Aorta (tissue), 5 donors: ENCODE measurements around the gene ARPIN. TPM values are rescaled to one million over a fixed set of nuclear protein-coding genes. Genes with fewer than 3 reads are reported as not detected.
A peak's percentile ranks its signal among the peaks of the same experiment; 100 is the strongest.

ENCODE experiments used
- ATAC-seq: fragments of 200-7000 bp; cut with Tn5 transposase; one replicate; pipeline ENCODE4 v1.9.1; 2022; ENCODE audit warnings: moderate library complexity; ENCODE audit not compliant: low FRiP score
- DNase-seq, 2 donors: peaks; one replicate each; pipeline ENCODE4 v3.0.0-alpha.2; 2020
- H3K27ac ChIP-seq, 2 donors: one replicate each; pipeline ENCODE4 v1.5.1; 2013; ENCODE audit warnings: low read length in 2 of 2, mild to moderate bottlenecking in 2 of 2, moderate library complexity in 2 of 2, control low read depth in 1 of 2, inconsistent platforms in 1 of 2, low read depth in 1 of 2
- H3K27me3 ChIP-seq, 2 donors: one replicate each; pipeline ENCODE4 v1.6.1; 2013; ENCODE audit warnings: control low read depth in 1 of 2, low read length in 1 of 2, mild to moderate bottlenecking in 1 of 2, moderate library complexity in 1 of 2; ENCODE audit not compliant: insufficient read depth in 2 of 2, control insufficient read depth in 1 of 2
- H3K36me3 ChIP-seq, 2 donors: one replicate each; pipeline ENCODE4 v1.6.1; 2013; ENCODE audit warnings: control low read depth in 1 of 2, low read length in 1 of 2, mild to moderate bottlenecking in 1 of 2; ENCODE audit not compliant: insufficient read depth in 2 of 2, control insufficient read depth in 1 of 2
- H3K4me1 ChIP-seq, 2 donors: one replicate each; pipeline ENCODE4 v1.6.1; 2013; ENCODE audit warnings: low read length in 2 of 2, control low read depth in 1 of 2, mild to moderate bottlenecking in 1 of 2, moderate library complexity in 1 of 2; ENCODE audit not compliant: insufficient read depth in 2 of 2, control insufficient read depth in 1 of 2
- H3K4me3 ChIP-seq, 2 donors: one replicate each; pipeline ENCODE4 v1.5.1; 2013; ENCODE audit warnings: low read length in 2 of 2, control low read depth in 1 of 2, mild to moderate bottlenecking in 1 of 2
- H3K9me3 ChIP-seq: one replicate; pipeline ENCODE4 v1.6.1; 2013; ENCODE audit warnings: mild to moderate bottlenecking, low read length; ENCODE audit not compliant: control insufficient read depth
- WGBS, 2 donors: extraction: QIAGEN DNeasy Blood & Tissue Kit; methylation state at CpG; one replicate each; pipeline ENCODE4 v1.1.7; 2013; 5-methylcytosine and 5-hydroxymethylcytosine counted together
- intact Hi-C, 2 donors: fragments of 100-400 bp; cut with DNase I; formaldehyde crosslinking; loops; one replicate each; pipeline versions ENCODE4 v1.14.2 to v1.15.0; 2022
- polyA plus RNA-seq, 2 donors: library from polyadenylated mRNA; stranded (reverse); fragments of 200-250 nt; gene quantifications; one replicate each; pipeline ENCODE4 v1.2.3, GENCODE V29; 2013
- total RNA-seq, 2 donors: library from RNA; stranded (reverse); fragmentation: NEBNext Ultra II Directional; extraction: Animal tissue kit (Norgen Biotek cat#: 25700); gene quantifications; one replicate each; pipeline ENCODE4 v1.2.1, GENCODE V29; 2021
- donor health status: healthy with polysubstance abuse.
- donor health status: Bipolar disorder and iron deficiency.
- donor health status: DM: no; HTN: no; CAD: no.
- donor health status: DM: no; HTN: no; CAD: no.
- donor health status: DM: yes; HTN: yes; CAD: no.

ARPIN gene
- total and polyA plus RNA-seq, 4 donors = 9.8 to 35.4 (median 14.7) TPM

DNA sequence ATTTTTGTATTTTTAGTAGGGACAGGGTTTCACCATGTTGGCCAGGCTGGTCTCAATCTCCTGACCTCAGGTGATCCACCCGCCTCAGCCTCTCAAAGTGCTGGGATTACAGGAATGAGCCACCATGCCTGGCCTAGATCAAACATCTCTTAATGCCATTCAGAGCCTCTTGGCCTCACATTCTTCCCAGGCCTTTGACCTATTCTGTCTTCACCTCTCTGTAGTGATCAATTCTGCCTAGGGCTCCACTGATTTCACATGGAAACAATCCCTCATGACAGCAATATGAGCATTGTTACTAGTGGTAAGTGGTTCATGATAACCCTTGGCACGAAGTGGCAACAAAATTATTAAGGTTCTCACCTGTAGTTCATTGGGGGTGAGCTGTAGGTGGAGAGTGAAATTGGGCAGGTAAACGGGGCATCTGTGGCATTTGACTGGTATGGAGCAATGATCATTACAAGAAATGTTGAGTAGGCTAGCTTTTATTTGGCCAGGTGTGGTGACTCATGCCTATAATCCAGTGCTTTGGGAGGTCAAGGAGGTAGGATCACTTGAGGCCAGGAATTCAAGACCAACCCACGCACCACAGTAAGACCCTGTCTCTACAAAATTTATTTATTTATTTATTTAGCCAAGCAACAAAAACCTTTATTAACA, 4.8 kb upstream of the ARPIN start:
- 86 to 88% methylated on average over 4 of the region's 4 CpGs for WGBS, 2 donors
- H3K4me3 ChIP-seq = no peak overlapping the region
- no peak overlapping the region for H3K27ac ChIP-seq
- no peak for DNase-seq
- no peaks in the 10 kb centered on the region for H3K36me3 ChIP-seq
- intact Hi-C loops = no loop called here
- H3K27me3 ChIP-seq = peaks cover 0 to 2% of the 10 kb centered on the region in 2 donors
- no peaks in the 10 kb centered on the region for H3K4me1 ChIP-seq
- ATAC-seq = no peak
- no peaks in the 10 kb centered on the region for H3K9me3 ChIP-seq

DNA sequence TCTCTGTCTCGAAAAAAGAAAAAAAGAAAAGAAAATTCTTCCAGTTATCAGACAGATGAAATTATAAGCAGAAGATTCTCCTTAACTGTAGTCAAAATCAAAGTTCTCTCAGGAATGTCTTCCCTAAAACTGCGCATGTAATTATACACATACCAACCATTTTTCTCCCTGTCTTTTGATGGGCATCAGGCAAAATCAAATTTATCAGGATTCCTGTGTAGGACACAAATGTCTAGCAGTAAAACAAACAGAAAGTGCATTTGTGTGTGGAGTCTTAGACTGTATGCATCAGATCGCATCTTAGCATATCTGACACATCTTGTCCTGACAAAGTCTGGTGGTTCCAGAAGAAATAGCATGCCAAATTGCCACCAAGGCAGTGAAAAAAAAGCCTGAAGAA, 3.9 kb upstream of the ARPIN start:
- intact Hi-C loops = no loop called here
- 58 to 85% methylated on average over 3 of the region's 3 CpGs for WGBS, 2 donors
- peaks cover 0 to 2% of the 10 kb centered on the region in 2 donors for H3K27me3 ChIP-seq
- H3K36me3 ChIP-seq = no peaks in the 10 kb centered on the region
- H3K4me3 ChIP-seq = no peak overlapping the region
- no peak overlapping the region for H3K27ac ChIP-seq
- no peaks in the 10 kb centered on the region for H3K9me3 ChIP-seq
- ATAC-seq (no peak), DNase-seq (no peak)
- no peaks in the 10 kb centered on the region for H3K4me1 ChIP-seq

- WGBS, 2 donors = 0 to 3% methylated on average over 30 to 36 of the region's 36 CpGs
- H3K27ac ChIP-seq = no peak overlapping the region
- intact Hi-C loops = loop anchor here (5.0 kb wide), 2 partner anchors 155 to 170 kb away; no protein-coding TSS in a partner anchor
- no peaks in the 10 kb centered on the region for H3K4me1 ChIP-seq
- DNase-seq = peak; percentile 67 to 83
- ATAC-seq = peak; percentile 77
- H3K36me3 ChIP-seq = peaks cover 0 to 3% of the 10 kb centered on the region in 2 donors
- no peaks in the 10 kb centered on the region for H3K27me3 ChIP-seq
- peak overlapping the region; percentile 31 to 84 for H3K4me3 ChIP-seq
- no peaks in the 10 kb centered on the region for H3K9me3 ChIP-seq
These were observed 543 bp downstream of the ARPIN start for GRCh38 chr15:89912145-89912673.

GRCh38 chr15:89910891-89911626, 1.7 kb downstream of the ARPIN start:
- Histone ChIP-seq H3K4me3 (no peak overlapping the region), H3K36me3 (peaks cover 0 to 3% of the 10 kb centered on the region in 2 donors), H3K9me3 (no peaks in the 10 kb centered on the region), H3K27ac (no peak overlapping the region), H3K4me1 (no peaks in the 10 kb centered on the region), H3K27me3 (no peaks in the 10 kb centered on the region)
- WGBS, 2 donors = 87 to 89% methylated on average over 6 of the region's 6 CpGs
- ATAC-seq (no peak), DNase-seq (no peak)
- intact Hi-C loops = loop anchor here (5.0 kb wide), 2 partner anchors 156 to 171 kb away; no protein-coding TSS in a partner anchor

GRCh38 chr15:89909611-89910010, 3.1 kb downstream of the ARPIN start:
- Histone ChIP-seq H3K4me1 (no peaks in the 10 kb centered on the region), H3K27ac (no peak overlapping the region), H3K4me3 (no peak overlapping the region), H3K36me3 (peaks cover 0 to 3% of the 10 kb centered on the region in 2 donors), H3K9me3 (no peaks in the 10 kb centered on the region), H3K27me3 (no peaks in the 10 kb centered on the region)
- WGBS, 2 donors = 39 to 64% methylated on average over 1 to 2 of the region's 2 CpGs
- no peak for ATAC-seq
- intact Hi-C loops = loop anchor here (5.0 kb wide), 2 partner anchors 158 to 173 kb away; no protein-coding TSS in a partner anchor
- no peak for DNase-seq

DNA sequence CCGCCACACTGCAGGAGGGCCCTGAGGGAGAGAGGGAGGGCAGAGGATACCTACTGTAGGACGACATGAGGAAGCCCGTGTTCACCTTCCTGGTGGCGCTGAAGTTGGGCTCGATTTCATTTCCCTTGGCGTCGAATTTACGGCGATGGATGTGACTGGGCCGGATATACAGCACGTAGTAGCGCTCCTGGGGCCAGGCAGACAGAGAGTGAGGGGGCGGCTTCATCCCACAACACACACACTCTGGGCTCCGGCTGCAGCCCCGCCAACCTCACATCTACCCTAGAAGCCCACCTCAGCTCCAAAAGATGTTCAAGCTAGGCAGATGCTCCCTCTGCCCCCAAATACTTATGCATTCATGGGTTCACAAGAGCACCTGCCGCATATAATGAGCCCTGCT, 4.5 kb downstream of the ARPIN start:
- Histone ChIP-seq H3K27me3 (no peaks in the 10 kb centered on the region), H3K4me1 (no peaks in the 10 kb centered on the region), H3K9me3 (no peaks in the 10 kb centered on the region), H3K36me3 (peaks cover 0 to 4% of the 10 kb centered on the region in 2 donors), H3K27ac (no peak overlapping the region), H3K4me3 (no peak overlapping the region)
- DNase-seq (no peak), ATAC-seq (no peak)
- intact Hi-C loops = no loop called here
- WGBS, 2 donors = 91 to 93% methylated on average over 16 of the region's 16 CpGs

DNA sequence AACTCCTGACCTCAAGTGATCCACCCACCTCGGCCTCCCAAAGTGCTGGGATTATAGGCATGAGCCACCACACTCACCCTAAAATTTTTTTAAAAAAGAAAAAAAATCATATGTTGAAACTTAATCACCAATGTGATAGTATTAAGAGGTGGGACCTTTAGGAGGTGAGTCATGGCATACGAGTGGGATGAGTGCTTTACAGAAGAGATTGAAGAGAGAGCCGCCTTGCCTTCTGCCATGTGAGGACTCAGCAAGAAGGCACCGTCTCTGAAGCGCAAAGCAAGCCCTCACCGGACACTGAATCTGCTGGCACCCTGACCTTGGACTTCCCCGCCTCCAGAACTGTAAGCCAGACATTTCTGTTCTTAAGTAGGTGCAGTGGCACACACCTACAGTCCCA, 5.5 kb downstream of the ARPIN start:
- ATAC-seq (no peak), DNase-seq (no peak)
- Histone ChIP-seq H3K4me1 (no peaks in the 10 kb centered on the region), H3K36me3 (peaks cover 0 to 4% of the 10 kb centered on the region in 2 donors), H3K9me3 (no peaks in the 10 kb centered on the region), H3K27ac (no peak overlapping the region), H3K4me3 (no peak overlapping the region), H3K27me3 (no peaks in the 10 kb centered on the region)
- intact Hi-C loops = no loop called here
- WGBS, 2 donors = 94 to 95% methylated on average over 7 of the region's 7 CpGs

- H3K36me3 ChIP-seq = peaks cover 0 to 4% of the 10 kb centered on the region in 2 donors
- DNase-seq (no peak), ATAC-seq (no peak)
- H3K27me3 ChIP-seq = no peaks in the 10 kb centered on the region
- no peak overlapping the region for H3K27ac ChIP-seq
- intact Hi-C loops = no loop called here
- H3K9me3 ChIP-seq = no peaks in the 10 kb centered on the region
- no peaks in the 10 kb centered on the region for H3K4me1 ChIP-seq
- H3K4me3 ChIP-seq = no peak overlapping the region
- 96 to 99% methylated on average over 5 of the region's 5 CpGs for WGBS, 2 donors
These were observed 6.8 kb downstream of the ARPIN start for GRCh38 chr15:89905846-89906378.
